HUES64 (cell line): Measurements from ENCODE around the gene CRTAP.
"Not testable (repeated sequence)": the region's sequence is repeated elsewhere in the genome, so short reads cannot be mapped to it uniquely, and the experiment has no call there.

ENCODE experiments used
- H3K27ac ChIP-seq: 2 replicates; pipeline ENCODE4 v1.7.0; 2013; ENCODE audit warnings: low read depth, low read length, inconsistent platforms
- H3K27me3 ChIP-seq: 2 replicates; pipeline ENCODE4 v1.6.1; 2013; ENCODE audit warnings: mild to moderate bottlenecking, low read length; ENCODE audit not compliant: insufficient read depth
- H3K36me3 ChIP-seq: 2 replicates; pipeline ENCODE4 v1.6.1; 2013; ENCODE audit warnings: mild to moderate bottlenecking, low read length; ENCODE audit not compliant: insufficient read depth
- H3K4me1 ChIP-seq: 2 replicates; pipeline ENCODE4 v1.6.1; 2013; ENCODE audit warnings: mild to moderate bottlenecking, low read length, moderate library complexity; ENCODE audit not compliant: insufficient read depth
- H3K4me3 ChIP-seq: 2 replicates; pipeline ENCODE4 v1.5.1; 2013; ENCODE audit warnings: mild to moderate bottlenecking, low read length, moderate library complexity
- H3K9ac ChIP-seq: 2 replicates; pipeline ENCODE4 v1.6.1; 2013; ENCODE audit warnings: mild to moderate bottlenecking, low read depth, low read length
- H3K9me3 ChIP-seq: 2 replicates; pipeline ENCODE4 v1.6.1; 2013; ENCODE audit warnings: low read depth, low read length; ENCODE audit not compliant: insufficient read depth
- whole genome bisulfite sequencing: fragments of 150-250, 120-280 bp; methylation state at CpG from one replicate; pipeline ENCODE4 v1.1.7; 2013; ENCODE audit warnings: missing lambda C conversion rate; 5-methylcytosine and 5-hydroxymethylcytosine counted together

Gene CRTAP

GRCh38 chr3:33122991-33123390, 9.2 kb downstream of the CRTAP start:
- Histone ChIP-seq H3K27ac (no peak overlapping the region), H3K9ac (no peak overlapping the region), H3K9me3 (no peaks in the 10 kb centered on the region), H3K4me3 (no peak overlapping the region), H3K27me3 (no peaks in the 10 kb centered on the region), H3K4me1 (no peaks in the 10 kb centered on the region), H3K36me3 (peaks cover 49% of the 10 kb centered on the region)
- WGBS = 93% methylated on average over 5 of the region's 5 CpGs

DNA sequence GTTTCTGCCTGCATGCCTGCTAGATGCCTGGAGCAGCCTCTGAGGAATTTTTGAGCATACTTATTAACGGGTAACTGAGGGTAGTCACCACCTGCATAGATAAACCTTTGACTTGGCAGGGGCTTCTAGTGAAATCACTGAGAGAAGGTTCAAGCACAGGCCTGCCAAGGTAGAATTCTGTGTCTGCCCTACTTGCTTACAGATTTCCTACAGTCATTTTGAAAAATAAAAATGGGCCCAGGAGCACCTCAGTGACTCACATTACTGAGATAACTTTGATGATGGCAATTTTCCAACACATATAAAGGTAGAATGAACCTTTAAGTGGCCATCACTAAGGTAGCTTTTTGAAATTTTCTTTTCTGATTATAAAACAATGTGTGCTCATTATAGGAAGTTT, 10.8 kb downstream of the CRTAP start:
- peaks cover 49% of the 10 kb centered on the region for H3K36me3 ChIP-seq
- H3K27ac ChIP-seq = no peak overlapping the region
- 97% methylated on average over 1 of the region's 1 CpG for WGBS

DNA sequence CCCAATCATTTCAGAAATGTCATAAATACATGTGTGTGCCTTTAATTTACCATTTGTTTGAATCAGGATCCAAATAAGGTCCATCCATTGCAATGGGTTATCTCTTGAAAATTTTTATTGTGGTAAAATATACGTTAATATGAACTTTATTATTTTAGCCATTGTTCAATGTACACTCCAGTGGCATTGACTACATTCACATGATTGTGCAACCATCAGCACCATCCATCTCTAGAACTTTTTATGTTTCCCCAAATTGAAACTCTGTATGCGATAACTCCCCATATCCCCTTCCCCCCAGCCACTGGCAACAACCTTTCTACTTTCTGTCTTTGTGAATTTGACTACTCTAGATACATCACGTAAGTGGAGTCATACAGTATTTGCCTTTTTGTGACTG, 12.0 kb downstream of the CRTAP start:
- H3K36me3 ChIP-seq = peaks cover 48% of the 10 kb centered on the region
- no peak overlapping the region for H3K9ac ChIP-seq
- no peak overlapping the region for H3K4me3 ChIP-seq
- H3K27ac ChIP-seq = no peak overlapping the region
- H3K9me3 ChIP-seq = no peaks in the 10 kb centered on the region
- H3K4me1 ChIP-seq = no peaks in the 10 kb centered on the region
- 100% methylated on average over 3 of the region's 3 CpGs for WGBS
- H3K27me3 ChIP-seq = no peaks in the 10 kb centered on the region

More for the DNA sequence above, 10.8 kb downstream of the CRTAP start:
- no peak overlapping the region for H3K9ac ChIP-seq
- H3K4me1 ChIP-seq = no peaks in the 10 kb centered on the region
- no peaks in the 10 kb centered on the region for H3K27me3 ChIP-seq
- no peaks in the 10 kb centered on the region for H3K9me3 ChIP-seq
- H3K4me3 ChIP-seq = no peak overlapping the region

DNA sequence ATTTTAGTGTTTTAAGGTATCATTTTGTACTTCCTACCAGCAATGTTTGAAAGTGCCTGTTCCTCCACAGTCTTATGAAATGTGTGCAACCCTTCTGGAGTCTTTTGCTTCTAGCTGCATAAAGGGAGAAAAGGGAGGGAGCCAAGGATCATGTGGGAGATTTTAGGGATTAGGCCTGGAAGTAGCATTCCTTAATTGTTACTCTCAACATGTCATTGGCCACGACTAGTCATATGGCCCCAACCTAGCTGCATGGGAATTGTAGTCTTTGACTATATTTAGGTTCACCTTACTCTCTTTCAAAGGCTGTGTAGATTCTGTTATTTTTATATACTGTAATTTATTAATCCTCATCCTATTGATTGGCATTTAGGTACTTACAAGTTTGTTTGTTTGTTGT, 14.9 kb downstream of the CRTAP start:
- Histone ChIP-seq H3K9ac (no peak overlapping the region), H3K36me3 (peaks cover 54% of the 10 kb centered on the region), H3K27me3 (no peaks in the 10 kb centered on the region), H3K27ac (no peak overlapping the region), H3K4me3 (no peak overlapping the region), H3K9me3 (no peaks in the 10 kb centered on the region), H3K4me1 (peaks cover 5% of the 10 kb centered on the region)
- WGBS = no CpG with 5 or more reads among the region's 1 CpG

GRCh38 chr3:33130144-33130543, 16.3 kb downstream of the CRTAP start:
- WGBS = 94% methylated on average over 2 of the region's 2 CpGs
- H3K9me3 ChIP-seq = no peaks in the 10 kb centered on the region

GRCh38 chr3:33131331-33132018, 17.7 kb downstream of the CRTAP start:
- no peak overlapping the region for H3K9ac ChIP-seq
- H3K4me3 ChIP-seq = no peak overlapping the region
- peaks cover 48% of the 10 kb centered on the region for H3K36me3 ChIP-seq
- no peak overlapping the region for H3K27ac ChIP-seq
- H3K27me3 ChIP-seq = no peaks in the 10 kb centered on the region
- no peaks in the 10 kb centered on the region for H3K9me3 ChIP-seq
- 55% methylated on average over 5 of the region's 6 CpGs for WGBS
- H3K4me1 ChIP-seq = peaks cover 5% of the 10 kb centered on the region

More at GRCh38 chr3:33130144-33130543, 16.3 kb downstream of the CRTAP start:
- H3K4me1 ChIP-seq = peaks cover 5% of the 10 kb centered on the region
- H3K27ac ChIP-seq = no peak overlapping the region
- no peak overlapping the region for H3K9ac ChIP-seq
- H3K4me3 ChIP-seq = no peak overlapping the region
- peaks cover 55% of the 10 kb centered on the region for H3K36me3 ChIP-seq
- H3K27me3 ChIP-seq = no peaks in the 10 kb centered on the region

GRCh38 chr3:33132019-33132360, 18.2 kb downstream of the CRTAP start:
- H3K36me3 ChIP-seq = peaks cover 43% of the 10 kb centered on the region
- H3K9ac ChIP-seq = no peak overlapping the region
- no peaks in the 10 kb centered on the region for H3K9me3 ChIP-seq
- peak overlapping the region; percentile 5; the same call in 1 of the 2 replicates for H3K27ac ChIP-seq
- peaks cover 5% of the 10 kb centered on the region for H3K4me1 ChIP-seq
- H3K27me3 ChIP-seq = no peaks in the 10 kb centered on the region
- no peak overlapping the region for H3K4me3 ChIP-seq
- 78% methylated on average over 1 of the region's 1 CpG for WGBS

GRCh38 chr3:33134026-33134625, 20.3 kb downstream of the CRTAP start:
- no peak overlapping the region for H3K9ac ChIP-seq
- 94% methylated on average over 3 of the region's 4 CpGs for WGBS
- no peak overlapping the region for H3K4me3 ChIP-seq
- peaks cover 42% of the 10 kb centered on the region for H3K36me3 ChIP-seq
- H3K9me3 ChIP-seq = no peaks in the 10 kb centered on the region
- no peak overlapping the region for H3K27ac ChIP-seq
- no peaks in the 10 kb centered on the region for H3K27me3 ChIP-seq
- peaks cover 5% of the 10 kb centered on the region for H3K4me1 ChIP-seq

DNA sequence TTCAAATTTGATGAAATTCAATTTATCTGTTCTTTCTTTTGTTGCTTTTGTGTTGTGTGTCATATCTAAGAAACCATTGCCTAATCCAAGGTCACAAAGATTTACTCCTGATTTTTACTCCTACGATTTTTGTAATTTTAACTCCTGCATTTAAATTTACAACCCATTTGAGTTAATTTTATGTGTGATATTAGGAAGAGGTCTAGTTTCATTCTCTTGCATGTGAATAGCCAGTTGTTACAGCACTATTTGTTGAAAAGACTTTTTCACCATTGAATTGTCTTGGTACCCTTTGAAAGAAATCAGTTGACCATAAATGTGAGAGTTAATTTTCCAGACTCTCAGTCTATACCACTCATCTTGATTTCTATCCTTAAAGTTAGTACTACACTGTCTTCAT, 23.9 kb downstream of the CRTAP start:
- H3K27me3 ChIP-seq = no peaks in the 10 kb centered on the region
- H3K9me3 ChIP-seq = no peaks in the 10 kb centered on the region
- H3K4me3 ChIP-seq = no peak overlapping the region
- no peaks in the 10 kb centered on the region for H3K4me1 ChIP-seq
- no peak overlapping the region for H3K27ac ChIP-seq
- WGBS = no CpG with 5 or more reads among the region's 1 CpG
- H3K9ac ChIP-seq = no peak overlapping the region
- peaks cover 41% of the 10 kb centered on the region for H3K36me3 ChIP-seq

DNA sequence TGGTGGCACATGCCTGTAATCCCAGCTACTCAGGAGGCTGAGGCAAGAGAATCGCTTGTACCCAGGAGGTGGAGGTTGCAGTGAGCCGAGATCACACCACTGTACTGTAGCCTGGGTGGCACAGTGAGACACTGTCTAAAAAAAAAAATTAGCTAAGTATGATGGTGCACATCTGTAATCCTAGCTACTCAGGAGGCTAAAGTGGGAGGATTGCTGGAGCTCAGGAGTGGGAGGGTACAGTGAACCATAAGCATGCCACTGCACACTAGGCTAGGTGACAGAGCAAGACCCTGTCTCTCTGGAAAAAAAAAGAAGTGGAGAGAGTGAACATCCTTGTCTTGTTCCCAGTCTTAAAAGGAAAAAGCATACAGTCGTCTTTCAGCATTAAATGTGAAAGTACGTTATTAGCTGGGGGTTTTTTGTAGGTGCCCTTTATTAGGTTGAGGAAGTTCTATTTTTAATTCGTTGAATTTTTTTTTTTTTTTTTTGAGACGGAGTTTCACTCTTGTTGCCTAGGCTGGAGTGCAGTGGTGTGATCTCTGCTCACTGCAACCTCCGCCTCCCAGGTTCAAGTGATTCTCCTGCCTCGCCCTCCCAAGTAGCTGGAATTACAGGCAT, 25.3 kb downstream of the CRTAP start:
- not testable (repeated sequence) for H3K9ac ChIP-seq, H3K9me3 ChIP-seq, H3K4me3 ChIP-seq, H3K4me1 ChIP-seq, H3K27ac ChIP-seq, H3K27me3 ChIP-seq
- 94% methylated on average over 8 of the region's 8 CpGs for WGBS
- peaks cover 34% of the 10 kb centered on the region for H3K36me3 ChIP-seq

DNA sequence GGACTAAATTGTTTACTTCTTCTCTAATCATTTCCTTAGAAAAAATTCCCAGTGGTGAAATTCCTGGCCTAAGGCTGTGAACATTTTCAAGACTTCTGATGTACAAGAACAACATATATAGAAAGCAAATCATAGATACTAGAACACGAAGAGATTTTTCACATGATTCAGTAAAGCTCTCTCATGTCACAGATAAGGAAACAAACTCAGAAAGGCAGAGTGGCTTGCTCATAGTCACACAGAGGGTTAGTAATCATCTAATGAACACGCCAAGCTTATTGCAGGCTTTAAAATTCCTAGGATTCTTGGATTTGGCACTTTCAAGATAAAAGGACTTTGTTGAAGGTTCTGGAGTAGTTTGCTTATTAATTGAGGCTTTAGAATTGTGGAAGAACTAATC, 26.2 kb downstream of the CRTAP start:
- no peaks in the 10 kb centered on the region for H3K4me1 ChIP-seq
- no peak overlapping the region for H3K4me3 ChIP-seq
- H3K9me3 ChIP-seq = no peaks in the 10 kb centered on the region
- peaks cover 26% of the 10 kb centered on the region for H3K36me3 ChIP-seq
- H3K27me3 ChIP-seq = no peaks in the 10 kb centered on the region
- 88% methylated on average over 2 of the region's 2 CpGs for WGBS
- H3K9ac ChIP-seq = no peak overlapping the region
- H3K27ac ChIP-seq = no peak overlapping the region
